Measurements from ENCODE around the gene PALMD. TPM values are rescaled to one million over a fixed set of nuclear protein-coding genes. Genes with fewer than 3 reads are reported as not detected.

Gene PALMD
- polyA plus RNA-seq, 3 donors from 2014 or later = not detected

GRCh38 chr1:99674115-99675064 is 28.5 kb downstream of the PALMD start:
- H3K27me3 Mint-ChIP-seq (ENCODE audit: low read depth in 3 of 3) = peaks cover 0 to 7% (median 0%) of the 10 kb centered on the region in 3 donors
- no peaks in the 10 kb centered on the region for H3K36me3 Mint-ChIP-seq
- H3K4me3 Mint-ChIP-seq = no peak overlapping the region
- H3K4me1 Mint-ChIP-seq = no peaks in the 10 kb centered on the region
- no peak for DNase-seq
- H3K9me3 Mint-ChIP-seq = no peaks in the 10 kb centered on the region
- H3K27ac Mint-ChIP-seq = no peak overlapping the region

- H3K4me1 Mint-ChIP-seq = no peaks in the 10 kb centered on the region
- H3K4me3 Mint-ChIP-seq = no peak overlapping the region
- no peak overlapping the region for H3K27ac Mint-ChIP-seq
- H3K36me3 Mint-ChIP-seq = no peaks in the 10 kb centered on the region
- no peaks in the 10 kb centered on the region for H3K9me3 Mint-ChIP-seq
- DNase-seq = no peak
- peaks cover 0 to 7% (median 0%) of the 10 kb centered on the region in 3 donors for H3K27me3 Mint-ChIP-seq (ENCODE audit: low read depth in 3 of 3)
These were observed 29.4 kb downstream of the PALMD start for GRCh38 chr1:99675292-99675691.

DNA sequence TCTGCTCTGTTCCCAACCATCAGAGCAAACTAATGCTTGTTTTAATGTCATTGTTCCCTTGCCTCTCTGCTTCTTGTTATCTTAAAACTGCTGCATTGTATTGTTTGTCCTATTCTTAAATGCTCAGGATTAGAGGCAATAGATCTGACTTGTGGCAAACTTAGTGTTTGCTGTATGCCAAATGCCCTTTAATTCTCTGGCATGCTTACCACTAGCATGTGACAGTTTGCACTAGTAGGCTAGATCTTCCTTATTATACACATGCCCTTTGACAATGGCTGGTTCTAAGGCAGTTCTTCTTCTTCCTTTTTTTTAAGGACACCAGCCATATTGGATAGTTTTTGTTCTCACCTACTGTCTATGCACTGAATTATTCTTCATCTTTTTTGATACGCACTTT is 30.1 kb downstream of the PALMD start:
- Mint-ChIP-seq H3K36me3 (no peaks in the 10 kb centered on the region), H3K27ac (no peak overlapping the region), H3K9me3 (no peaks in the 10 kb centered on the region), H3K27me3 (ENCODE audit: low read depth in 3 of 3) (peaks cover 0 to 7% (median 0%) of the 10 kb centered on the region in 3 donors), H3K4me1 (no peaks in the 10 kb centered on the region), H3K4me3 (no peak overlapping the region)
- DNase-seq = no peak

DNA sequence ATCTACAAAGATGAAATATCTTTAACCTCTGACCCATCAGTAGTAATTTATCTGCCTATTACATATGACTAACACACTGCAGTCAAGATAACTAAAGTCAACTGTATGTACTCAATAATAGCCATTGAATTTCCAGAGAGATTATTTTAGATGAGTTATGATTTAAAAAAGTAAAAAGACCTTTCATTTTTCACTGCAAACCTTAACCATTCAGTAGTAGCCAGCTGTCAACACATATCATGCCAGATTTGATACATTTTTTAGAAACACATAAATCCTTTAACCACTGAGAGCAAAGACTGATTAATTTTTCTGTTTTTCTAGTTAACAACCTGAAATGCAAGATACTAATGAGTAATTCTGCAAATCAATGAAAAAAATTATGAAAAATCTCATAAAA is 31.0 kb downstream of the PALMD start:
- no peak overlapping the region for H3K4me3 Mint-ChIP-seq
- H3K4me1 Mint-ChIP-seq = no peaks in the 10 kb centered on the region
- H3K27me3 Mint-ChIP-seq (ENCODE audit: low read depth in 3 of 3) = peaks cover 0 to 7% (median 0%) of the 10 kb centered on the region in 3 donors
- H3K9me3 Mint-ChIP-seq = no peaks in the 10 kb centered on the region
- H3K36me3 Mint-ChIP-seq = no peaks in the 10 kb centered on the region
- no peak for DNase-seq
- no peak overlapping the region for H3K27ac Mint-ChIP-seq

DNA sequence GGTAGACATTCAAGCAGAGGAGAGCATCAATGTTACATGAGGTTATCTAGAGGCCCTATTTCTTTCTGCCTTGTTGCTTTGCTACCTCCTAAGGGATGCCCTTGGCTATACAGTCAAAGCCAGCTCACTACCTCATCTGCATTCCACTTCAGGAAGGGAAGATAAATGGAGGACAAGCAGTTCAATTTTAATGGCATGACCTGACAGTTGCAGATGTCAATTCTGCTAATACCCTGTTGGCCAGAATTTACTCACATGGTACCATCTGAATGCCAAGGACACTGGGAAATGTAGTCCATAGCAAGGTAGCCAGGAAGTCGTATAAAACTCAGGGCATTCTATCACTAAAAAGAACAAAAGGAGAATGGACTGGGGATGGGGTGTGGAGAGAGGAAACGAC is 31.5 kb downstream of the PALMD start:
- Mint-ChIP-seq H3K27me3 (ENCODE audit: low read depth in 3 of 3) (peaks cover 0 to 7% (median 0%) of the 10 kb centered on the region in 3 donors), H3K27ac (no peak overlapping the region), H3K36me3 (no peaks in the 10 kb centered on the region), H3K9me3 (no peaks in the 10 kb centered on the region), H3K4me3 (no peak overlapping the region), H3K4me1 (no peaks in the 10 kb centered on the region)
- no peak for DNase-seq

GRCh38 chr1:99680270-99680669 is 34.4 kb downstream of the PALMD start:
- H3K36me3 Mint-ChIP-seq = no peaks in the 10 kb centered on the region
- DNase-seq = no peak
- peaks cover 0 to 3% (median 2%) of the 10 kb centered on the region in 3 donors for H3K27me3 Mint-ChIP-seq (ENCODE audit: low read depth in 3 of 3)
- H3K9me3 Mint-ChIP-seq = no peaks in the 10 kb centered on the region
- no peaks in the 10 kb centered on the region for H3K4me1 Mint-ChIP-seq
- no peak overlapping the region for H3K27ac Mint-ChIP-seq
- H3K4me3 Mint-ChIP-seq = no peak overlapping the region

DNA sequence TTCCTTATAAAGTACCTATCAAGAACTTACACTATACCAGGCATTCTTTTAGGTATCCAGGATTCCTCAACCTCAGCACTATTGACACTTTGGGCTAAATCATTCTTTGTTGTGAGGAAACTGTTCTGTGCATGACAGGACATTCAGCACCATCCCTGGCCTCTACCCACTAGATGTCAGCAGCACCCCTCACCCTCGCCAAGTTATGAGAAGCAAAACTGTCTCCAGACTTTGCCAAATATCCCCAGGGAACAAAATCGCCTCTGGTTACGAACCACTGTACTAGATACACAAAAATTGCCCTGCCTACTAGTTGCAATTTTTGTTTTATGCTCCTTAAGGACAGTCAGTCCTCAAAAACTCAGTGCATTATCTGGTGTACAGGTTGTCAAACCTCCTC is 35.7 kb downstream of the PALMD start:
- Mint-ChIP-seq H3K4me3 (no peak overlapping the region), H3K36me3 (no peaks in the 10 kb centered on the region), H3K27ac (no peak overlapping the region), H3K9me3 (no peaks in the 10 kb centered on the region), H3K4me1 (no peaks in the 10 kb centered on the region), H3K27me3 (ENCODE audit: low read depth in 3 of 3) (peaks cover 0 to 3% (median 2%) of the 10 kb centered on the region in 3 donors)
- DNase-seq = no peak

DNA sequence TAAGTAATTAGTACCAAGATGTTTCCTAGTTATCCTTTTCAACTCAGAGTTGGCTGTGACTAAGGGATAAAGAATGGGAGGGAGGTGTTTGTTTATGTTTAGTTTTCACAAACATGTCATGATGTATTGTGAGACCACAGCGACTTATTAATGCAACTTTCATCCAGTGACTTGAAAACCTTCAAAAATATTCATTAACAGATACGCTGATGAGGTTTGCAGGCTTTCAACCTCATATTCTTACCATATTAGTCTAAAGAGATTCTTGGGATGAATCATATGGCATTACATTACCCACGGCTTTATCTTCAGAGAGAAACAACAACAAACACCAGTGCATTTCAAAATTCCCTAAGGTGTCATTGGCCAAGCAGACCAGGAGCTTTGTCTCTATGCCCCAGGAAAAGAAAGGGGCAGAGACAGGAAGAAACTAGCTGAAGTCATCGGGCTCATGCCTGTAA is 36.4 kb downstream of the PALMD start:
- no peaks in the 10 kb centered on the region for H3K4me1 Mint-ChIP-seq
- no peak overlapping the region for H3K27ac Mint-ChIP-seq

DNA sequence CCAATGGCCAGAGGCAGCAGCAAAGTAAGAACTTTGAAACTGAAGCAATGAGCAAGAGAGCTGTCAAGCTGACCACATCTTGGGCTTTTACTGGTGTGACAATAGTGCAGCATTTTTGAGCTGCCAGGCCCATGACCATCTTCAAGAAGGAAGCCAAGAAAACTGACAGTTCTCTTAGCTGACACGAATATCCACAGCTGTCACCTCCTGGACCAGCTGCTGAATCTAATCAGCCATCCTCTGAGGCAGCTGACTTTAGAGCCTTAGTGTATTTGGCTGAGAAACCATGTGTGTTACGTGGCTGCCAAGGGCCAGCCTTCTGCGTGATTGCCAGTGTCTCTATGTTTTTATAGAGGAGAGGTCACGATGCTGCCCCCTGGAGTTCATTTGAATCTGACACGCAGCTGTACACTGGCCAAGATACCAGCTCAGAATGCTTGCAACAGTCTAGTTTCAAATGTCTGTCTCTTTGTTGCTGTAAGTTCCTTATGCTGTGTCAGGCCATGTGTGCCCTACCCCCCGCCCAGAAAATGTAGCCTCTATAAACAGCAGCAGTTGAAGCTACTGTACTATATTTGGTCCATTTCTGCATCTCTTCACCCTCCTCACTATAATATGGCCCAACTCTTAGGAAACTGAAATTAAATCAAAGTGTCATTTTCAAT is 39.7 kb downstream of the PALMD start:
- no peaks in the 10 kb centered on the region for H3K9me3 Mint-ChIP-seq
- H3K27ac Mint-ChIP-seq = no peak overlapping the region
- no peak overlapping the region for H3K4me3 Mint-ChIP-seq
- DNase-seq = no peak
- H3K4me1 Mint-ChIP-seq = no peaks in the 10 kb centered on the region
- peaks cover 0 to 5% (median 4%) of the 10 kb centered on the region in 3 donors for H3K27me3 Mint-ChIP-seq (ENCODE audit: low read depth in 3 of 3)
- no peaks in the 10 kb centered on the region for H3K36me3 Mint-ChIP-seq

More for the DNA sequence above, 36.4 kb downstream of the PALMD start:
- H3K36me3 Mint-ChIP-seq = no peaks in the 10 kb centered on the region
- H3K9me3 Mint-ChIP-seq = no peaks in the 10 kb centered on the region
- no peak overlapping the region for H3K4me3 Mint-ChIP-seq
- DNase-seq = no peak
- H3K27me3 Mint-ChIP-seq (ENCODE audit: low read depth in 3 of 3) = peaks cover 0 to 3% (median 2%) of the 10 kb centered on the region in 3 donors

GRCh38 chr1:99691175-99691574 is 45.3 kb downstream of the PALMD start:
- Mint-ChIP-seq H3K4me3 (no peak overlapping the region), H3K27me3 (ENCODE audit: low read depth in 3 of 3) (peaks cover 2 to 5% (median 2%) of the 10 kb centered on the region in 3 donors), H3K36me3 (no peaks in the 10 kb centered on the region), H3K9me3 (no peaks in the 10 kb centered on the region), H3K4me1 (no peaks in the 10 kb centered on the region), H3K27ac (no peak overlapping the region)
- DNase-seq = no peak

DNA sequence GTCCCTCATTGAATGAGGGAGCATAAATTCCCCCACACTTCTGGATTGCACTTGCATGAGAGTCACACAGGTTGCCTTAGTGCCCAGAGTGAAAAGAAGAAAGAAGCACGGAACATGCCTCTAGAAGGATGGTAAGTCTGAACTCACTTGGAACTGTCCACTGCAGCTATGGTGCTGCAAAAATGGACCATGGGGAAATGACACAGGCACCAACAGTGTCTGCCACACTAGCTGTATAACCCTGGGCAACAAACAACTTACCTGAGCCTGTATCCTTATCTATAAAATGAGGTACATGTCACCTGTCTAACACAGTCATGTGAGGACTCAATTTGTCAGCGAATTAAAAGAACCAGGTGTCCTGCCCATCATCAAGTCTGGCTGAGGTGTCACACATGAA is 50.7 kb downstream of the PALMD start:
- no peaks in the 10 kb centered on the region for H3K4me1 Mint-ChIP-seq
- peaks cover 0 to 10% (median 2%) of the 10 kb centered on the region in 3 donors for H3K27me3 Mint-ChIP-seq (ENCODE audit: low read depth in 3 of 3)
- H3K36me3 Mint-ChIP-seq = no peaks in the 10 kb centered on the region
- DNase-seq = no peak
- no peak overlapping the region for H3K4me3 Mint-ChIP-seq
- H3K9me3 Mint-ChIP-seq = no peaks in the 10 kb centered on the region
- H3K27ac Mint-ChIP-seq = no peak overlapping the region

DNA sequence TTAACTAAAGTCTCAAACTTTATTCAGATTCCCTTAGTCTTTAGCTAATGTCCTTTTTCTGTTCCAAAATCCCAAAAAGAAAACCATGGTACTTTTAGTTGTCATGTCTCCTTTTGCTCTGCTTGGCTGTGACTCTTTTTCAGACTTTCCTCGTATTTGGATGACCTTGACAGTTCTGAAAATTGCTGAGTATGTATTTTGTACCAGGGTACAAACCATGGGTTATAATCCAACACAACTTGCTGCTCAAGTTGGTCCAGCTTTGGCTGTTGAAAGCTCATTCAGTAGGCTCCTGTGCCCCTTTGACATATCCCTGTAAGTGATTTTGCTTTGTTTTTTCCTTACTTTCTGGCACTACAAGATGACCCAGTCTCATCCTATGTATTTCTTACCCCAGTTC is 51.7 kb downstream of the PALMD start:
- no peak for DNase-seq
- no peaks in the 10 kb centered on the region for H3K4me1 Mint-ChIP-seq
- no peak overlapping the region for H3K27ac Mint-ChIP-seq
- H3K27me3 Mint-ChIP-seq (ENCODE audit: low read depth in 3 of 3) = peaks cover 0 to 10% (median 2%) of the 10 kb centered on the region in 3 donors
- no peaks in the 10 kb centered on the region for H3K36me3 Mint-ChIP-seq
- H3K4me3 Mint-ChIP-seq = no peak overlapping the region
- H3K9me3 Mint-ChIP-seq = no peaks in the 10 kb centered on the region

GRCh38 chr1:99700020-99700419 is 54.1 kb downstream of the PALMD start:
- Mint-ChIP-seq H3K27me3 (ENCODE audit: low read depth in 3 of 3) (peaks cover 0 to 10% (median 4%) of the 10 kb centered on the region in 3 donors), H3K36me3 (no peaks in the 10 kb centered on the region), H3K4me3 (no peak overlapping the region), H3K27ac (no peak overlapping the region), H3K4me1 (peaks cover 5 to 8% of the 10 kb centered on the region in 2 donors), H3K9me3 (no peaks in the 10 kb centered on the region)
- no peak for DNase-seq

DNA sequence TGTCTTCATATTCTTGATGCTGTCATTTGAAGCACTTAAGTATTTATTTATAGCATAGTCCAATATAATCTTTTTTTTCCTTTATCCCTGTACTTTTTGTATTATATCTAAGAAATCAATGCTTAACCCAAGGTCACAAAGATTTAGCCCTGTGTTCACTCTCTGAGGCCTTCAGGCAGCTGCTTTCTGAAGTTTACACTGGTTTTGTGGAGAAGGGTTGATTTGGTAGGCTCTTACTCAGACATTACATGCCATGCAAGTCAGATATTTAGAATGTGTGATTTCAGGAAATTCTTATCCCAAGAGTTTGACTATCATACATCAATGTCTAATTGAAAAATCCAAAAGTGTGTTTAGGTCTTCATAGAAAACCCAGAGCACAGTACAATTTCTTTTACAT is 56.3 kb downstream of the PALMD start:
- Mint-ChIP-seq H3K9me3 (no peaks in the 10 kb centered on the region), H3K36me3 (no peaks in the 10 kb centered on the region), H3K4me1 (peaks cover 5 to 8% of the 10 kb centered on the region in 2 donors), H3K4me3 (no peak overlapping the region), H3K27ac (no peak overlapping the region), H3K27me3 (ENCODE audit: low read depth in 3 of 3) (peaks cover 0 to 9% (median 3%) of the 10 kb centered on the region in 3 donors)
- no peak for DNase-seq

Measured in immature natural killer cell (primary cell).